Colon (tissue), 2 donors: ENCODE measurements around the gene TMPRSS5.
"Not testable (repeated sequence)": the region's sequence is repeated elsewhere in the genome, so short reads cannot be mapped to it uniquely, and the experiment has no call there.

Source experiments
- FAIRE-seq: peaks from 2 replicates; lab custom pipeline; 2012; peaks lifted over from hg19 to GRCh38; lab: Jason Lieb, UNC
- donor health status: control.
- donor health status: control.

TMPRSS5 gene

DNA sequence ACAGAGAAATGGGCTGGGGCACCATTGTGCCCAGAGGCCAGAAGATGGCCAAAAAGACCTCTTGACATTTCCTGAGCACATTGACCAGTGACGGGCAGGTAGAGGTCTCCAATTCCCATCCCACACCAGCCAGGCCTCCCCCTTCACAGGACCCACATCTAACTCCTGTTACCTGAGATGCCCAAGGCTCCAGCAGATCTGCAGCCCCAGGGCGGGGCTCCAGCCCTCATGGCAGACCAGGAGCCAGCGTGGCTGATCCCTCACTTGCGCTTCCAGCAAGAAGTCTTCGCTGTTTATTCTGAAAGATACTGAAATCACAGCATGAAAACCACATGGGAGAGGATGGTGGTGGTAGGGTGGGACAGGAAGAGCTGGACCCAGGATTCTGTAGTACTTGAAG lies 9.0 kb downstream of the TMPRSS5 start:
- FAIRE-seq, result no peak

DNA sequence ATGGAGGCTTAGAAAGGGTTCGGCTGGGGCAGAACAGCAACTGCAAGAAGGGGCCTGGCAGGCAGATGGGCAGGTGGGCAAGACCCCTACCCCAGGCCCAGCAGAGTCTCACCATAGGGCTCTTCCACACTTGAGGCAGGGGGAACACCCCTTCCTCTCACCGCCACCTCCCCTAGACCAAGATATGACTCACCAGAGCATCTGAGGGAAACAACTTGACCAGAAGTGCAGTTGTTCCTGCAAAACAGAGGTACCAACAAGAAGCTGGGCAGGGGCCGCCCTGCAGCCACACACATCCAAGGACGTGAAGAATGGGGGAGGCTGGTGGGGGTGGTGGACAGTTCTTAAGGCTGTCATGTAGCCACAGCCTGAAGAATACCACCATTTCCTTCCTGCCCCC lies 10.9 kb downstream of the TMPRSS5 start:
- FAIRE-seq, result no peak

DNA sequence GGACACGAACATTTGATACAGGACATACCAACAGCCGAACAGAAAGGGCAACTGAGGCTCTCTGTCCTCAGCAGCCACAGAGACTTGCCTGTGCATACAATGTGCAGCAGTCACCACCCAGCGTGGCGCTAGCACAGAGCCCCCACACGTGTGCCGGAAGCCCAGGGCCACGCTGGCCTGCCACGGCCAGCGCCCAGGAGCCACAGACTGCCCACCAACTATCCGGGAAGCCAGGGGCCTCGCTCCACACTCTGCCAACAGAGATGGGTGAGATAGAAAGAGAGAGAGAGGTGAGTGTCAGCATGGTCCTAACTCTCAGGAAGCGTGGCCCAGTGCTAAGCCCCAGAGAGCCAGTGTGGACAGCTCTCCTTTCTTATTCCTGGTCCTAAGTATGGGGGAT lies 11.7 kb downstream of the TMPRSS5 start:
- FAIRE-seq, result no peak

DNA sequence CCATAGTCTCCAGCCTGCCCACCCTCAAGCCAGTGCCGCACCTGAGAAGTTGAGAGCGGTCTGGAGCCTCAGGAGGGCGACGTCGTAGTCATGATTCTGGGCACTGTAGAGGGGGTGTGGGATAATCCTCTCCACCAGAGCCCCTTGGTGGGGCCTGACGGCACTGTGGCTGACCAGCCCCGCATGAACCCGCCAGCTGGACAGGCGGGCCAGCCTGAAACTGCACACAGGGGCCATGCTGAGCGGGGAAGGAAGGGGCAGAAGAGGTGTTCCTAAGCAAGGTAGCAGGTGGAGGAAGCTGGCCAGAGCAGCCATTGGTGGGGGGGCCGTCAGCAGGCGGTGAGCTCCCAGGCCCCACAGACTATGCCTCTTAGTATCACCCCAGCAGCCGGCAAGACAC lies 13.1 kb downstream of the TMPRSS5 start:
- no peak for FAIRE-seq

DNA sequence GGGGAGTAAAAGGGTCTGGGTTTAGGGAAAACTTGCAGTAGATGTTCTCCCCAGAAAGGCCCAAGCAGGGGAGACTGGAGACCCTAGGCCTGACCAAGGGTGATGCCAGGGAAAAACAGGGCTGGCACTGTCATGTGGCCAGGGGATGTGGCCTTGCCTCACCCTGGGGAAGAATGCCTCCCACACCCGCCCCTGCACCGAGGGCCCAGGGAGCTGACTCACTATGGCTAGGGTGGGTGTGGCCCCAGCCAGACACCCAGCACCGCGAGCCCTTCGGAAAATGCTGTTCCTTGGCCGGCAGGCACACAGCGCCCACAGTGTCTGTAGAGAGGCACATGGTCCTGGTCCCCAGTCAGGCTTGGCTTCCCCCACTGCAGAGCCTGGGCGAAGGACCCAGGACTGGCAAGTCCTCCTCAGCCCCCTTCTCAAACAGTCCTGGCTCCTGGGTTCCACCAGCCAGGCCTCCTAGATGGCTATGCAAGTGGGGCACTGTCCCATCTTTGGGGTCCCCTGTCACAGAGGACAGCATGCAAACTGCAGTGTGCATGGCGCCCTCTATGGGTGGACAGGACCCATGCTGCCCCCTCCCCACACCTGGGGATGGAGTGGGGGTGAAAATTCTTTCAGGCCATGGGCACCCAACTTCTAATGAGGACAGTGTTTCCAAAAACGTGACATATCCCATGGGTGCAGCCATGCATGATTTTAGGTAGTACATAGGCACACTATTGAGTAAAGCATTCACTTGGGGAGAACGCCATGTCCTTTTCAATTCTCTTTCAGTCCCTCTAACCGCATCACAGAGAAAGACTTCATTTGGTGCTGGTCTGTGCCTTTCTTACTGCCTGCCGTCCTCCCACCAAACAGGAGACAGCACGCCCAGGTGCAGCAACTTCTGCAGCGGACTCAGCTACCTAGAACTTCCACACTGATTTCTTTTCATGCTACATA lies 15.2 kb downstream of the TMPRSS5 start:
- FAIRE-seq, result no peak

DNA sequence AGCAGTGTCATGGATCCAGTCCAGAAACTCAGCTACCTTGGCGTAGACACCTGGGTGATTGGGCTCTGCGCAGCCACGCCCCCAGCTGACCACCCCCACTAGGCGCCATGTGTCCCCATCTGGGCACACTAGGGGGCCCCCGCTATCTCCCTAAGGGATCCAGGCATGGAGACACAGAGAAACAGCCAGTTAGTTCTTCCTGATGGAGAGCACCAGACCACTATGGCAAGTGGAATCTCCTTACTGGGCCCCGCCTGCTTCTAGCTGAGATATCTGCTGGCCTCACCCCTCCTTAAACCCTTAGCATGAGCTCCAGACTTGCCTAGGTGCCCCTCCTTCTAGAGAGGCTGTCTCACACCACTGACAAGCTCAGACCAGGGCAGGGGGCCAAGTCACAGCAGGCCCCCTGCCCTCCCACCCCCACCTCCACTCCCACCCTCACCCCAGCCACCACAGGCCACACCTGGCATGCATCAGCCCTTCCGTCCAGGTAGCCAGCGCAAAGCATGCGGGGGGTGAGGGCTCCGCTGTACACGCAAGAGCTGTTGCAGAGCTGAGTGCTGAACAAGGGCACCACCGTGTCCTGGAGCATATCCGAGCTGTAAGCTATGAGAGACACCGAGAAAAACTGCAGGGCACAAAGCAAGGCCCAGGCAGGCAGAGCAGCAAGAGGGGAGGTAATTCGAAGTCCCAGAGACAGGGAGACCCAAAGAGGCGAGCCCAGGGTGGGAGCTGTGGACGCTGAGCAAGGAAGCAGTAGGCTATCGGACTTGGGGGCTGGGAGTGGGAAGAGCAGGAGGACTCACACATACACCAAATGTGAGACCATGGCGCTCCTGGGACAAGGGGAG lies 16.1 kb downstream of the TMPRSS5 start:
- no peak for FAIRE-seq

DNA sequence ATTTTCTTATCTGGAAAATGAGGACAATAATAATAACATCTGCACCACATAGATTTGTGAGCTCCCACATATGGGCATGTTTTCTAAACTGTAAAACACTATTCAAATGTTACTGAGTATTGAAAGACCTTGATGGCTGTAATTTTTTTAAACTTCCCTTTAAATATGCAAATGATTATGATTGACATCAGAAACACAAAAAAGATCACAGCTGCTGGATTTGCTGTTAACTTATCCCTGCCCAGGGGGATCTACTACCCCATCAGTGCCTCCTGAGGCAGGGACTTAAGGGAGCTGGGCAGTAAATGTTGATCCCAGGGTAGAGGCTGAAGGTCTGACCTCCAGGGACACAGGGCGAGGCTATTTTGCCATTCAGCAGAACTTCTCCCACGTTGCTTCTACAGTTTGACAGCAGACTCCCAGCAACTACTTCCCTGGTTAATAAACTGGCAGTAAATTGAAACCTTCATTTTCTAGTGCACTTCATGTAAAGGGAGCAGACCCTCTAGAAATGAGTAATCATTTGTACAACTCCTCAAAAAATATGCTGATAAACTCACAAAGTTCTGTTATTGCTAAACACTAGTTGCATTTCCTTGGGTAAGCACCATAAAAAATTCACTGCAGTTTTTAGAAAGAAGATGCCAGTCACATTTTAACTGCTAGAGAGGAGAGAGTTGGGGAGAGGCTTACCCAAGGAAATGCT lies 20.3 kb downstream of the TMPRSS5 start:
- FAIRE-seq, result no peak

DNA sequence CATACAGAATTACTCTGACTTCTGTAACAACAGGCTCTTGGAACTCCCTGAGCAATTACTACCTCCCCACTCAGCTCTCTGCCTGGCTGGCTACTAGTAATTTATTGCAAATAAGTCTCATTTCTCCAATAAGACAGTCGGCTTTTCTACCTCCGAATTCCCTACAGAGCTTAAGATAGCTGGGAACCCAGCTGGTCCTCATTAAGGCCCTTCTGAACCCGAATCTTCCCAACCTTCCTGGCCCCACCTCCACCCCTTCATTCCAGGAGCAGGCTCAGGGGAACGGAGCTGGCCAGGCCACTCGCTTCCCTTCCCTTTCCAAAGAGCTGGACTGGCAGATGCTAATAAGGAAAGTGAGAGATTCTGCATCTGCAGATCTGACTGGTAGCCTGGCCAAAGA lies 21.6 kb downstream of the TMPRSS5 start:
- no peak for FAIRE-seq

DNA sequence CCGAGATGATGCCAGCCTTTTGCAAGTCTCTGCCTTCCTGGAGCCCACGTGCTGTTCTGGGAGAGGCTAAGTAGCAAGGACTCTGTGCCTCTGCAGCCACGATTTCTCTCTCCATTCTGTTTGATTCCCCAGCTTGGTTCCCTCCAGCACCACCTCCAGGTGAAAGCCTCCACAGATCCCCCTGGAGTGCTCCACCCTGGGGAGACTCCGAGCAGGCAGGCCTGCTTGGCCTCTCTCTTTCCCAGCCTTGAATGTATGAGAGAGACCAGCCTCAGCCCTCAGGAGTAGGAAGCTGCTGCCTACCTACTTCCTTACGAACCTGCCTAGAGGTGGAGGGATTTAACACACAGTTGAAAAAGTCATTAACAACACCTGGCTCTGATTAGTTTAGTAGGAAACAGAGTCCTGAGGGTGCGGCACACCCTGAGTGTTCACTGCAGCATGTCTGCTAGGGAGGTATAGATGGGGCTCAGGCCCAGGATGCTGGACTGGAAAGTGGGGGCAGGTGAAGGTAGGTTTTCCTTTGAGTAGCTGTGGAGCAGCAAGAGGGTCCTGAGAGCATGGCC lies 22.5 kb downstream of the TMPRSS5 start:
- no peak for FAIRE-seq

DNA sequence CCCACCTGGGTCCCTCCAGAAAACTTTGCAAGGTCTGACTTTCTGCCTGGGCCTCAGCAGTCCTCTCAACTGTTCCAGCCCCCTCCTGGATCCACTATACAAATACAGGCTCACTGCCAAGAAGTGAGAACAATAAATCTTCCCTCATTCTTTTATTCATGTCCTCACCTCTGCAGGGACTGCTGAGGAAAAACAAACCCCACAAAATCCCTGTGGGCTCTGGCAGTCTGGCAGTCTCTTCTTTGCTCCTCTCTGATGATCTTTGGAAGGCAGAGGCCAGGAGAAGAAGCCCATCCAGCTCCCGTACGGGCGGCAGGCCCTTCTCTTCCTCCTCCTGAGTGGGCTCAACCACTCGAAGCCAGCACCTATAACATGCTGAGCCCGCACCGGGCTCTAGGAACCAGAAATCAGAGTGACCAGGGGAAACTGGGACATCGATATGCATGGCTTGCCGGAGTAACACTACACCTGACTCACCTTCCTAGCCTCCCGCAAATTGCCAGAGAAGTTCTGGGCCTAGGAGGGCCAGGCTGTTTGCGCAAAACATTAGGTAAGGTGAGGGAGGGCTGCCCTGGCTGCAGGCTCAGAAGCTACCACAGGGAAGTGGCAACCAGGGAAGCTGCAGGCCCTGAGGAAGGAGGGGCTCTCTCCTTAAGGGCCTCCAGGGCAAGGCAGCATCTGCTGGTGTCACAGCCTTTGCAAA lies 24.2 kb downstream of the TMPRSS5 start:
- FAIRE-seq, result no peak

DNA sequence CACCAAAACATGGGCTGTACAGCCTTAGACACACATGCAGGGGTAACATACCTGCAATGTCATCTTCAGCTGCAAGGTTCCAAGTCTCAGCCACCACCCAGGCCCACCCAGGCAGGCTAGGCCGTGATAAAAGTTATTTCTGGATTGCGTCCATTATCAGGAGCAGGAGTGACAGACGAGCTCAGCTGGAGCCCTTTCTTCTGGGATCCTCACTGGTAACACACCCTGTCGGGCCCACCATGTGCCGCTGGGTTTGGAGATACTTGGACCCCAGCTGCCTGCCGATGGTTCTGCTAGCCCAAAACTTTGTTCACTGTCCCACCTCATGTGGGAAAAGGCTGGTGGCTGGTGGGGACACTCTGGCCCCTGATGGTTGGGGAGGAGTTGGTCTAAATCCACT lies 24.8 kb downstream of the TMPRSS5 start:
- no peak for FAIRE-seq

DNA sequence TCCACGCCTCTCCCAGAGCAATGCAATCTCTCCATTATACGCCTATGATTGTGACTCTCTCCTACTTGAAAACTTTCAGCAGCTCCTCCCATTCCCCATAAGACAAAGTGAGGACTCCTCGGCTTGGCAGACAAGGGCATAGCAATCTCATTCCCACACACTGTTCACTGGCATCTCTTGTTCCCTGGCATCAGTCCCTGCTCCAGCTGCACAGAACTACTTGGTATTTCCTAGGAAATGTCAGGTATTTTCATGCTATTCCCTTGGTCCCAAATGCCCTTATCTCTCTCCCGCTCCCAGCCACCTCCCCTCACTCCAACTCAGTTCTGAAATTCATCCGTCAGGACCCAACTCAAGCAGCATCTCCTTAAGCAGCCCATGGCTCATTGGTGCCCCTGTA lies 28.4 kb downstream of the TMPRSS5 start:
- no peak for FAIRE-seq

DNA sequence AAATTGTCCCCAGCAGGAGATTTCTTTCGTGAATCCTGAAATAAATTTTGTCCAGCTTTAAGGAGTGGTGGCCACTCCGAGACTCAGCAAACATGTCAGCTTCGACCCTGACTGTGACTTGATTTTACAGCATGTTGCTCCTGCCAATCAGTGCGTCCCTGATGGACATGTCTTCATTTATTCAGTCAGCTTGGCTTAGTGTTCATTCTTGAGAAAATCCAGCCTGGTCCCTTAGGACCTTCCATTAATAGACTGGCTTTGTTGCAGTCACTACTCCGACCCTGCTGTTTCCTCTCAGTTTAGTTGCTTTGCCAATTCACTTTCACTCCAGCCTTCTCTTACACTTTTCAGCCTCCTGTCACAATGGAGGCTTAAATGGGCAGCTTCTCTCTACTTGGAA lies 30.5 kb downstream of the TMPRSS5 start:
- FAIRE-seq, result no peak

DNA sequence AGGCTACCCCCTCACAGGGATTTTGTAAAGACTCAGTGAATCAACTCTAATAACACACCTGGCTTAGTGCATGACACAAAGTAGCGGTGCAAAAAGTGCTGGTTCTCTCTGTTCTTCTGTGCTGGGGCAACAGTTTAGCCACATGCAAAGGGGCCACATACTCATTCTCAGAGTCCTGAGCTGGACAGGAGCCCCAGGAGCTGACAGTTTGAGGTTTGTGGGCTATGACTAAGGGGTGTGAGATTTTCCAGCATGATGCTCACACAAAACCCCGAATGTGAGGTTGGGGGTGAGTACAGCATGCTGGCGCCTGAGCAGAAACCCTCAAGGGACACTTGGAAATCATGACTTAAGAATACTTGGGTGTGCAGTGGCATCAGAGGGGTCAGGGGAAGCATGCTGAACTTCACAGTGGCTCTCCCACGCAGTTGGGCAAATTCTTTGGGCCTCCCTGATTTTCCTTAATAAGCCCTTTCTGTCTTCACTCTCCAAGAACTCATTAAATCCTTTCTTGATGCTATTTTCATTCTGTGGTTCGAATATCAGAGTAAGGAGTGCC lies 31.0 kb downstream of the TMPRSS5 start:
- no peak for FAIRE-seq

DNA sequence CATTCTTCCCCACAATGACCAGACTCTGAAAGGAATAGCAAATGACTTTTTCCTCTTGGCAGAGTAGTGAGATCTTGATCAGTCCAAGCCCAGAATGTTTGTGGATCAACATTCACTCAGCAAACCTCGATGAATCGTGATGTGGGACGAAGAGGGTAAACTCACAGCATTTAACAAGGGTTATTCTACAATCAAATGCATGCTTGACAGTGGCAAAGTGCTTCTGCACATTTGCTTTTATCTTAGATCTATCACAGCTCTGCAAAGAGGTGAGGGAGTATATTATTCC lies 31.8 kb downstream of the TMPRSS5 start:
- no peak for FAIRE-seq

DNA sequence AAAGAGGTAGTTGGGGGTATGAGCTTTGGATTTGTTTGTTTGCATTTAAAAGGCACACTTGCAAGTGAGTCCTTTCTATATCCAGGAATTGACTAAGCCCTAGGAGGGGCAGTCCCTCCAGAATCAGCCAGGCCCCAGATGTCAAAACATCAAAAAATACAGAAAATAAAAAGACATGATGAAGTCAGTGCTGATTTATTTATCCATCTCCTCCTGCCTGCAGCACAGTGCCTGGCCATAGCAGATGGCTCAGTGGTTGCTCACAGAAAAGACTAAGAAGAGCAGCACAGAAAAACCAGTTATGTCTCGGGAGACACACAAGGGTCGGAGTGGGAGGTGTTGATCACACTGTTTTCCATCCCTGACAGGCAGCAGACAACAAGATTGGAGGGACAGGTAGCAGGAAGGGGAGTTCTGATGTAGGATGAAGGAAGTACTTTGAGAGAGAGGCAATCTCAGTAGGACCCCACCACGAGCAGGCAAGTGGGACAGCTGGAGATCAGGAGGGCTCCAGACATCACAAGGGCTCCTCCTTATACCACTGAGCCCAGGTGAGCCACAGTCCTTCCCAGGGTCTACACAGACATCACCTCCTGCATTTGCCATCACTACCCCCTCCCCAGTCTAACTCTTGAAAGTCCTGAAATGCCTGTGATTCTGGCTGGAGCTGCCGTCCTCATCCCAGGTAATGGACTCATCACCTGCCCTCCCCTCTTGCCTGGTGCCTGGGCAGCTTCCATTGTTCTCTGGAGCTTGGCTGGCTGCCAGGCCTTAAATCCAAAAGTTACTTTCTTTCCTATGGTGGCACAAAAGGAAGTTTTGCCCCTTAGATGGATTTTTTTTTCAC lies 32.3 kb downstream of the TMPRSS5 start:
- FAIRE-seq, result no peak

DNA sequence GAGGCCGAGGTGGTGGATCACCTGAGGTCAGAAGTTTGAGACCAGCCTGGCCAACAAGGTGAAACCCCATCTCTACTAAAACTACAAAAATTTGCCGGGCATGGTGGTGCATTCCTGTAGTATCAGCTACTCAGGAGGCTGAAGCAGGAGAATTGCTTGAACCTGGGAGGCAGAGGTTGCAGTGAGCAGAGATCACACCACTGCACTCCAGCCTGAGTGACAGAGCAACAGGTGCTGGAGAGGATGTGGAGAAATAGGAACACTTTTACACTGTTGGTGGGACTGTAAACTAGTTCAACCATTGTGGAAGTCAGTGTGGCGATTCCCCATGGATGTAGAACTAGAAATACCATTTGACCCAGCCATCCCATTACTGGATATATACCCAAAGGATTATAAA lies 34.2 kb downstream of the TMPRSS5 start:
- FAIRE-seq, result not testable (repeated sequence)

DNA sequence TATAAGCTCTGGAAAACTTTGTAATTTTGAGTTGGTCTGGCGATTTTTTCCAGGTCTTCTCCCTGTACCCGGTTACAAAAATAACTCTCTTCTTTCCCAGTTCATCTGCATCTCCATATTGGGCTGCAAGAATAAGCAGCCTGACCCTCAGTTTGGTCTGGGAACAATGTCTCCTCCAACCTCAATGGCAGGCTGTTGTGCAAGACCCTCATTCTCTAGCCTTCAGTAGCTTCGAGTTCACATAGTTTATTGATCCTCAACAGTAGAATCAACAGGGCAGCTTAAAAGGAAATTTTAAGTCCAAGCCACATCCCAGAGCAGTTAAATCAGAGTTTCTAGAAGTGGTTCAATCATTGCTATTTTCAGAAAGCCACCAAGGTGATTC lies 35.3 kb downstream of the TMPRSS5 start:
- FAIRE-seq, result no peak

DNA sequence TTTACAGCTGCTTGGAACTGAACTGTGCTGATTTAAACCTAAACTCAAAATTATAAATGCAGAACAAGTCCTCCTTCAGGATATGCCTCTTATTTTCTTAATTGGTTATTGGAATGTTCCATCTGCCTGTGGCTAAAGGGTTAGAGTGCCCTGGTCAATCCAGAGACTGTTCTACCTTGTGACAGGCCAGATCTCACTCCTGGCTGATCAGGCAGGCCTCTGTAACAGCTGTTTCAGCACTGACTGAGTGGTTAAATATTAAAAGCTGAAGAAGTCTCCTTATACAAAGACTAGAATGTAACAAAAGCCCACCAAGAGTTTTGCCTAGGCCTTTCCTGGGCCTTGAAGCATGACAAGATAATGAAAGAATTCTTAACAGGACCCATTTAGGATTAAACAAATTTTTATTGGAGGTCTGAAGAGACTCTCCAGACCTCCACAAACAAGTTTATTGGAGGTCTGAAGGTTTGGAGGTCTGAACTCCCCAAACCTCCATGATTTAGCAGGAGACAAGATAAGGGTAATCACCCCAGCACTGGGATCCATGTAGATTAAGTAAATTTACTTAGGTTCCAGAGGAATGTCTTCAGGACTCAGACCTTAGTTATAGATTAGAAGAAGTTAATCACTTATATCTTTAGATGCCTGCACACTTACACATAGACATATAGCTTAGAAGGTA lies 35.8 kb downstream of the TMPRSS5 start:
- FAIRE-seq, result no peak

DNA sequence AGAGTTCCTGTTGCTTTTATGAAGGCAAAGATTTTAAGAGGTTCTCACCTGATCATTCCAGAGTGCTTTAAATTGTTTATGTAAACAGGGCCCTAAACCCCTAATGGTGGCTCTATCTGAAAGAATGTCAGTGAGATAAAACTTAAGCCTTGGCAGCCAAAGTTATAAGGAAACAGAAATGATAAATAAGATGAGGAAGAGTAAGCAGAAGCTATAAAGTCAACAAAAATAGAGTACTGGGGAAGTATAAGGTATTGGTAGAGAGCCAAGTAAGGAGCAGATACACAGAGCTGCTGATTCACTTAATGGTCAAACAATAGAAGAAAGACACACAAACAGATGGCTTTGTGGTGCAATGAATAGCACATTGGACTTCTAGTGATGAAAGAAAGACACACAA lies 37.9 kb downstream of the TMPRSS5 start:
- FAIRE-seq, result no peak
